ENCODE measurements around the gene DEK.

DNA sequence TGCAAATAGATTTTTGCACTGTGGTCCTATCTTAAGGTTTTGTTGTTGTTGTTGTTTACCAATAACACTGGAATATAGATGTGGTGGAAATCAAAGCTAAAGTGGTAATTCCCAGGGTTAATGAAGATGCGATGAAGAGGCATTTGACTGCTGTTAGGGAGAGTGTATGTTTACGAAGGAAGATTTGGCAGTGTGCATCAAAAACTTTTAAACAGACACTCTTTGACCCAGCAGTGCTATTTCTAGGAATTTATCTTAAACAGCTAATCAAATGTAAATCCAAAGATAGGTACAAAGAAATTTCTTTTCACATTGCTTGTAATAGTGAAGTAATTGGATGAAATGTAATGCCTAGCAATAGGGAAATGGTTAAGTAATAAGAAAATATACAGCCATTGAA, 75.1 kb downstream of the DEK start:
- no peak for TF ChIP-seq TAF1 (IDR thresholded peaks at IDR 0.05; ENCODE audit: borderline replicate concordance, insufficient read depth, low read length)
- TF ChIP-seq SIN3A (IDR thresholded peaks at IDR 0.05; ENCODE audit: borderline replicate concordance, insufficient read depth, low read length), result no peak
- TF ChIP-seq, protein P1, sequence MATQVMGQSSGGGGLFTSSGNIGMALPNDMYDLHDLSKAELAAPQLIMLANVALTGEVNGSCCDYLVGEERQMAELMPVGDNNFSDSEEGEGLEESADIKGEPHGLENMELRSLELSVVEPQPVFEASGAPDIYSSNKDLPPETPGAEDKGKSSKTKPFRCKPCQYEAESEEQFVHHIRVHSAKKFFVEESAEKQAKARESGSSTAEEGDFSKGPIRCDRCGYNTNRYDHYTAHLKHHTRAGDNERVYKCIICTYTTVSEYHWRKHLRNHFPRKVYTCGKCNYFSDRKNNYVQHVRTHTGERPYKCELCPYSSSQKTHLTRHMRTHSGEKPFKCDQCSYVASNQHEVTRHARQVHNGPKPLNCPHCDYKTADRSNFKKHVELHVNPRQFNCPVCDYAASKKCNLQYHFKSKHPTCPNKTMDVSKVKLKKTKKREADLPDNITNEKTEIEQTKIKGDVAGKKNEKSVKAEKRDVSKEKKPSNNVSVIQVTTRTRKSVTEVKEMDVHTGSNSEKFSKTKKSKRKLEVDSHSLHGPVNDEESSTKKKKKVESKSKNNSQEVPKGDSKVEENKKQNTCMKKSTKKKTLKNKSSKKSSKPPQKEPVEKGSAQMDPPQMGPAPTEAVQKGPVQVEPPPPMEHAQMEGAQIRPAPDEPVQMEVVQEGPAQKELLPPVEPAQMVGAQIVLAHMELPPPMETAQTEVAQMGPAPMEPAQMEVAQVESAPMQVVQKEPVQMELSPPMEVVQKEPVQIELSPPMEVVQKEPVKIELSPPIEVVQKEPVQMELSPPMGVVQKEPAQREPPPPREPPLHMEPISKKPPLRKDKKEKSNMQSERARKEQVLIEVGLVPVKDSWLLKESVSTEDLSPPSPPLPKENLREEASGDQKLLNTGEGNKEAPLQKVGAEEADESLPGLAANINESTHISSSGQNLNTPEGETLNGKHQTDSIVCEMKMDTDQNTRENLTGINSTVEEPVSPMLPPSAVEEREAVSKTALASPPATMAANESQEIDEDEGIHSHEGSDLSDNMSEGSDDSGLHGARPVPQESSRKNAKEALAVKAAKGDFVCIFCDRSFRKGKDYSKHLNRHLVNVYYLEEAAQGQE (IDR thresholded peaks at IDR 0.05; ENCODE audit: insufficient read depth in 1 of 2, low read depth in 2 of 2, low read length in 2 of 2), result no peak
